MCF 10A (cell line): ENCODE results near the gene MRPS9. TPM values are rescaled to one million over a fixed set of nuclear protein-coding genes. Genes with fewer than 3 reads are reported as not detected.

Experiments used
- BruUV-seq: library from RNA; stranded (reverse); fragments of 400-500 nt; replicated peaks from 2 replicates; lab custom pipeline; 2021; lab: Mats Ljungman, UMichigan
- CTCF ChIA-PET: fragments of 300-600 bp; sonication (Branson Sonifier 250); formaldehyde crosslinking; extraction: SDS; loops from one replicate; lab custom pipeline; 2021; ENCODE audit warnings: antibody characterized with exemption, inconsistent platforms; lab: Yijun Ruan, JAX
- POLR2A ChIA-PET: fragments of 300-600, 350-650 bp; sonication (Branson Sonifier 250); formaldehyde crosslinking; extraction: SDS; loops from one replicate; lab custom pipeline; 2020; ENCODE audit warnings: antibody characterized with exemption, inconsistent platforms; lab: Yijun Ruan, JAX
- DNase-seq: peaks from one replicate; pipeline ENCODE4 v3.0.0-alpha.2; 2018; ENCODE audit not compliant: unreplicated experiment
- H3K27ac Mint-ChIP-seq: one replicate; pipeline ENCODE4 v1.8.0; 2022; ENCODE audit warnings: mild to moderate bottlenecking, low read depth, mixed read lengths; ENCODE audit not compliant: unreplicated experiment
- H3K27me3 Mint-ChIP-seq: one replicate; pipeline ENCODE4 v1.8.0; 2022; ENCODE audit warnings: mixed read lengths; ENCODE audit not compliant: insufficient read depth, unreplicated experiment
- H3K36me3 Mint-ChIP-seq: one replicate; pipeline ENCODE4 v1.8.0; 2022; ENCODE audit warnings: mild to moderate bottlenecking, moderate library complexity, mixed read lengths; ENCODE audit not compliant: insufficient read depth, unreplicated experiment
- H3K4me1 Mint-ChIP-seq: one replicate; pipeline ENCODE4 v1.8.0; 2022; ENCODE audit warnings: mixed read lengths; ENCODE audit not compliant: insufficient read depth, unreplicated experiment
- H3K4me3 Mint-ChIP-seq: one replicate; pipeline ENCODE4 v1.8.0; 2022; ENCODE audit warnings: mild to moderate bottlenecking, moderate library complexity, mixed read lengths; ENCODE audit not compliant: unreplicated experiment
- H3K9me3 Mint-ChIP-seq: one replicate; pipeline ENCODE4 v1.8.0; 2022; ENCODE audit warnings: mixed read lengths; ENCODE audit not compliant: unreplicated experiment
- CTCF ChIP-seq: fragments of 200-600 bp; IDR thresholded peaks from one replicate; pipeline ENCODE4 v1.8.0; 2022; ENCODE audit warnings: antibody characterized with exemption, mild to moderate bottlenecking; ENCODE audit not compliant: unreplicated experiment
- intact Hi-C: fragments of 100-400 bp; cut with micrococcal nuclease; formaldehyde crosslinking; loops from 2 replicates; pipeline ENCODE4 v1.14.1; 2022
- total RNA-seq: library from RNA; stranded (reverse); gene quantifications from 2 replicates; pipeline ENCODE4 v1.2.3, GENCODE V29; 2022

MRPS9 gene
- total RNA-seq, 1 experiment from 2014 or later: 40.0 TPM

GRCh38 chr2:105126336-105126735 is 88.5 kb downstream of the MRPS9 start:
- H3K27ac Mint-ChIP-seq: no peak overlapping the region
- H3K9me3 Mint-ChIP-seq: no peaks in the 10 kb centered on the region
- no peak for DNase-seq
- peaks cover 20% of the 10 kb centered on the region for H3K27me3 Mint-ChIP-seq
- no peak overlapping the region for H3K4me3 Mint-ChIP-seq
- no peak for TF ChIP-seq CTCF
- H3K36me3 Mint-ChIP-seq: no peaks in the 10 kb centered on the region
- CTCF ChIA-PET: interaction anchor here (0.7 to 2.1 kb wide), 4 partner anchors 10 to 110 kb away, joined by 3 to 5 read pairs (median 4); no protein-coding TSS in a partner anchor
- peaks cover 5% of the 10 kb centered on the region for H3K4me1 Mint-ChIP-seq
- POLR2A ChIA-PET: no interaction called here
- no TSS peak for BruUV-seq
- intact Hi-C loops: no loop called here

GRCh38 chr2:105127289-105127915 is 89.5 kb downstream of the MRPS9 start:
- peaks cover 31% of the 10 kb centered on the region for H3K27me3 Mint-ChIP-seq
- DNase-seq: no peak
- H3K4me3 Mint-ChIP-seq: no peak overlapping the region

GRCh38 chr2:105129722-105130232 is 91.9 kb downstream of the MRPS9 start:
- Mint-ChIP-seq H3K4me3 (no peak overlapping the region), H3K27me3 (peaks cover 32% of the 10 kb centered on the region), H3K9me3 (no peaks in the 10 kb centered on the region), H3K27ac (no peak overlapping the region), H3K4me1 (no peaks in the 10 kb centered on the region), H3K36me3 (no peaks in the 10 kb centered on the region)
- DNase-seq: no peak
- ChIA-PET POLR2A (no interaction called here), CTCF (interaction anchor here (1.7 to 2.5 kb wide), 2 partner anchors 15 to 51 kb away, joined by 3 to 14 read pairs; no protein-coding TSS in a partner anchor)
- BruUV-seq: no TSS peak
- intact Hi-C loops: no loop called here
- no peak for TF ChIP-seq CTCF

More at GRCh38 chr2:105127289-105127915, 89.5 kb downstream of the MRPS9 start:
- POLR2A ChIA-PET: no interaction called here
- no TSS peak for BruUV-seq
- Mint-ChIP-seq H3K27ac (no peak overlapping the region), H3K9me3 (no peaks in the 10 kb centered on the region), H3K36me3 (no peaks in the 10 kb centered on the region), H3K4me1 (peaks cover 5% of the 10 kb centered on the region)
- TF ChIP-seq CTCF: no peak
- CTCF ChIA-PET: interaction anchor here (1.7 kb wide), 1 partner anchor 11 kb away, joined by 3 read pairs; no protein-coding TSS in a partner anchor
- intact Hi-C loops: no loop called here

- Mint-ChIP-seq H3K27me3 (peaks cover 32% of the 10 kb centered on the region), H3K4me1 (no peaks in the 10 kb centered on the region), H3K27ac (no peak overlapping the region), H3K4me3 (no peak overlapping the region), H3K9me3 (no peaks in the 10 kb centered on the region), H3K36me3 (no peaks in the 10 kb centered on the region)
- no peak for DNase-seq
- intact Hi-C loops: no loop called here
- TF ChIP-seq CTCF: no peak
- CTCF ChIA-PET: interaction anchor here (1.7 to 2.5 kb wide), 2 partner anchors 16 to 51 kb away, joined by 3 to 14 read pairs; no protein-coding TSS in a partner anchor
- POLR2A ChIA-PET: no interaction called here
- BruUV-seq: no TSS peak
These were observed 92.7 kb downstream of the MRPS9 start for GRCh38 chr2:105130546-105130945.
